Measurements from ENCODE around the gene IL15.
"Not testable (repeated sequence)": the region's sequence is repeated elsewhere in the genome, so short reads cannot be mapped to it uniquely, and the experiment has no call there.

The IL15 gene

DNA sequence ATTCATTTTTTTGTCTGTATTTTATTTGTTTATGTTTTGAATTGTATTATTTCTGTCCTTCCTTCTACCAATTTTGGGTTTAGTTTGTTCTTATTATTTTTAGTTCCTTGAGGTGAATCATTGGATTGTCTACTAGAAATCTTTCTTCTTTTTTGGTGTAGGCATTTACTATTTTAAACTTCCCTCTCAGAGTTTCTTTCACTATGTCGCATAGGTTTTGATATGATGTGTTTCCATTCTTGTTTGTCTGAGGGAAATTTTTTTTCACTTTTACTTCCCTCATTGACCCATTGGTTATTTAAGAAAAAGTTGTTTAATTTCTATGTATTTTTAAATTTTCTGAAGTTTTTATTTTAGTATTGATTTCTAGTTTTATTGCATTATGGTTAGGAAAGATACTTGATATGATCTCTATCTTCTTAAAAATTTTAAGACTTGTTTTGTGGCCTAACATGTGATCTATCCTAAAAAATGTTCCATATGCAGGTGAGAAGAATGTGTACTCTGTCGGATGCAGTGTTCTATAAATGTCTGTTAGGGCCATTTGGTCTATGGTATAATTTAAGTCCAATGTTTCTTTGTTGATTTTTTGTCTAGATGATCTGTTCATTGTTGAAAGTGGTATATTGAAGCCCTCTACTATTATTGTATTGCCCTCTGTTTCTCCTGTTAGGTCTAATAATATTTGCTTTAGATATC, 68.8 kb downstream of the IL15 start:
- no peak for DNase-seq (ENCODE audit: low read depth)

DNA sequence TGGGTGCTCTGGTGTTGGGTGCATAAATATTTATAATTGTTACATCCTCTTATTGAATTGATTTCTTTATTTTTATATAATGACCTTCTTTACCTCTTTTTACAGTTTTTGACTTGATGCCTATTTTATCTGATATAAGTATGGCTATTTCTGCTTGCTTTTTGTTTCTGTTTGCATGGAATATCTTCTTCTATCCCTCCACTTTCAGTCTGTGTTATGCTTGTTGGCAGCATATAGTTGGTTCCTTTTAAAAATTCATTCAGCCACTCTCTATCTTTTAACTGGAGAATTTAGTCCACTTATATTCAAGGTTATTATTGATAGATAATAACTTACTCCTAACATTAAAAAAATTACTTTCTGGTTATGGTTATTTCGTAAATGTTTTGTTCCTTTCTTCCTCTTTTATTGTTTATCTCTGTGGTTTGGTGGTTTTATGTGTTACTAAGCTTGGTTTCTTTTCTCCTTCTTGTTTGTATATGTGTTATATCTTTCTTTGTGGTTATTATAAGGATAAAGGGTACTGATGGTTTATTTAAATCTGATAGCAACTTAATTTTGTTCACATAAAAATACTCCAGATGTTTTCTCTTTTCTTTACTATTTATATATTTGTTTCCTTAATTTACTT, 69.5 kb downstream of the IL15 start:
- DNase-seq (ENCODE audit: low read depth) = no peak

DNA sequence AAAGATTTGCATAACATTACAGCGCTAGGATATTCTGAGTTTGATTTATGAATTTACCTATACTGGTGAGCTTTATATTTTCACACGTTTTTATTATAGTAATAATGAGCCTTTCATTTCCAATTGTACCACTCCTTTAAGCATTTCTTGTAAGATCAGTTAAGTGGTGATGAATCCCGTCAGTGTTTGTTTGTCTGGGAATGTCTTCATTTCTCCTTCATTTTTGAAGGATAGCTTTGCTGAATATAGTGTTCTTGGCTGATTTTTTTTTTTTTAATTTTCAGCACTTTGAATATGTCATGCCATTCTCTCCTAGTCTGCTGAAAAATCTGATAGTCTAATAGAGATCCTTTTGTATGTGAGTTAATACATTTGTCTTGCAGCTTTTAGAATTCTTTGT, 70.1 kb downstream of the IL15 start:
- no peak for DNase-seq (ENCODE audit: low read depth)

DNA sequence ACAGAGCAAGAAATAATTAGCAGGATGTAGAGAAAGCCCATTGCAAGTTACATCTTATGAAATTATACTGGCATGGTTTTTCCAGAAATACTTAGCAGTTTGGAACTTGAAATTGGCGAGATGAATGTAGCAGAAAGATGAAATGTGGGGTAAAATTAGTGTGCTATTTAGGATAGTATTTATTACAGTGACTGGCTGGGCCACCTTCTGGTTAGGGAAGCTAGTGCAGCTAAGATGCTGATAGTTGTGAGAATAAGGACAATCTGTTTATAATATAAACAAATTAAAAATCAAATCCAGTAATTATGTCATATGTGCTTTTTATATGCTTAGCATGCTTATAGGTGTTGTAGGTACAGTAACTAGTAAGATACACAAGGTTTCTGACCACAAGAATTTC, 74.8 kb downstream of the IL15 start:
- DNase-seq (ENCODE audit: low read depth) = no peak

DNA sequence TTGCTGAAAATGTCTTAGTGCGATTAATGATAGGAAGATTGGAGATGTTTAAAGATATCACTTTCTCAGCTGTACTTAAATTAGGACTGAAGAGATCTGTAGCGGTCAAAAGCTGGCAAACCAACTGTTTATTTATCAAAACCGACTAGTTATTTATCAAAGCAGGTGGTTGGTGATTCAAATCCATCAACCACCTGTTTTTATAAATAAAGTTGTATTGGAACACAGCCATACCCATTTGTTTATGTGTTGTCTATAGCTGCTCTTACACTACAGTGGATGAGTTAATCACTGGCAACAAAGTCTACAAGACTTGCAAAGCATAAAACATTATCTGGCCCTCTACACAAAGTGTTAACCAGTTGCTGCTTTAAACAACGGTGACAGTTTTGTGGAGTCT, 76.8 kb downstream of the IL15 start:
- no peak for DNase-seq (ENCODE audit: low read depth)

GRCh38 chr4:141713771-141714445, 77.5 kb downstream of the IL15 start:
- DNase-seq (ENCODE audit: low read depth) = no peak

DNA sequence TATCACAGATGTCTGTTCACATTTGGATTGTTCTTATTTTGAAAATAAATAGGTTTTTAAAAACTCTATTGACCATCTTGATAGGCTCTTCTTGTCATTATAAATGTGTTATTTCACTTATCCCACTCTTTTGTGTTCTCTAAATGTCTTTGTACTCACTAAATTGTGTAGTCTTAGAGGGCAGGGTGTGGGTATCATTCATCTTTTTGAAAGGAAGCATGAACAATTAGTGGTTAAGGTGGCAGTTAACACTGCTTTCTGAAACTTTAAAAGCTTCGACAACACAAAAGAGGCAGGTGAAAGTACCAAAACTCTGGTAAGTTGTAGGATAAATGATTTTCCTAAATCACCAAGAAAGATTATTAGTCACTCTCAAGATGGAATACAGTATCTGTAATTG, 83.2 kb downstream of the IL15 start:
- no peak for DNase-seq (ENCODE audit: low read depth)

DNA sequence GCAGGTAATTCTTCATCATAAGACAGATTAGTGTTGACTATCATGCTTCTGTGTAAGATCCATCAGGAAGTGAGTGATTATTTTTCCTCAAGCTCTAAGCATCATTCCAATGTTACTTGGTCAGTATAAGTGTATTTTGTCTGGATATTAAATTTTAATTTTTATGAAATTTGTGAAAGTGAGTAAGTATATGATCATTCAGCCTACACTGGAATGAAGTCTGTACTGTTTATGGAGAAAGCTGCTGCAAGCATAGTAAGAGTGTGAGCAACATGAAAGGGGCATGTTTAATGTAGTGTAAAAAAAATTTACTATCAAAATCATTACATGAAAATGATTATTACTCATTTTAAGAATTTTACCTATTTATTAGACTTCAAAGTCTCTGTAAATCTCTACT, 84.8 kb downstream of the IL15 start:
- no peak for DNase-seq (ENCODE audit: low read depth)

DNA sequence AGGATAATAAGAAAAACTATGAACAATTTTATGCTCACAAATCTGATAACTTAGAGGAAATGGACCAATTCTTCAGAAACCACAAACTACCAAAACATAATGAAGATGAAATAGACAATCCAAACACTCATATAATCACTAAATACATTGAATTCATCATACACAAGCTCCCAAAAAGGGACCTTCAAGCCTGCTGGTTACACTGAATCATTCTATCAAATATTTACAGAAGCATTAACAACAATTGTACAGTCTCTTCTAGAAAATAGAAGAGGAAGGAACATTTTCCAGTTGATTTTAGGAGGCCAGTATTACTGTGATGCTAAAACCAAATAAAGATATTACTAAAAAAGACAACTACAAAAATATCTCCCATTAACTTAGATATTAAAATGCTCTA, 88.3 kb downstream of the IL15 start:
- DNase-seq (ENCODE audit: low read depth) = no peak

- no peak for DNase-seq (ENCODE audit: low read depth)
Observed at GRCh38 chr4:141727420-141727819, 91.0 kb downstream of the IL15 start.

- no peak for DNase-seq (ENCODE audit: low read depth)
Observed at GRCh38 chr4:141730805-141731204, 94.4 kb downstream of the IL15 start.

DNA sequence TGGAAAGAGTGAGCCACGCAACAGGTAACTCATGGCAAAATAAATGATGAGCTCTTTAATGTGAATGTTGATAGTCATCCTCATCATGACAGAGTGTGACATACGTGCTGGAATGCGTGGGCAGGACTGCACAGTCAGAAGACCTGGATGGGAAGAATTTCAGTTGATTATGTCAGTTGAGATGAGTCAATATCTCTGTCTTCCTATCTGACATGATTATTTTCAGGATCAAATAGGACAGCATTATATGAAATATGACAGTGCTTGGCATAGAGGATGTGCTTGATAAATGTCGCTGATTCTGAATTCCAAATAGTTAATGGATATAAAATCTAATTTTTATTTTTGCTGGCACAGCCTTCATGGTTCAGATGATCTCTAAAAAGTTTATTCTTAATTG, 95.1 kb downstream of the IL15 start:
- no peak for DNase-seq (ENCODE audit: low read depth)

GRCh38 chr4:141739636-141740035, 103.3 kb downstream of the IL15 start:
- no peak for DNase-seq (ENCODE audit: low read depth)

- no peak for DNase-seq (ENCODE audit: low read depth)
Observed at GRCh38 chr4:141746026-141746425, 109.6 kb downstream of the IL15 start.

- DNase-seq (ENCODE audit: low read depth) = not testable (repeated sequence)
Observed at GRCh38 chr4:141751806-141752205, 115.4 kb downstream of the IL15 start.

- DNase-seq (ENCODE audit: low read depth) = no peak
Observed at GRCh38 chr4:141757287-141757686, 120.9 kb downstream of the IL15 start.

DNA sequence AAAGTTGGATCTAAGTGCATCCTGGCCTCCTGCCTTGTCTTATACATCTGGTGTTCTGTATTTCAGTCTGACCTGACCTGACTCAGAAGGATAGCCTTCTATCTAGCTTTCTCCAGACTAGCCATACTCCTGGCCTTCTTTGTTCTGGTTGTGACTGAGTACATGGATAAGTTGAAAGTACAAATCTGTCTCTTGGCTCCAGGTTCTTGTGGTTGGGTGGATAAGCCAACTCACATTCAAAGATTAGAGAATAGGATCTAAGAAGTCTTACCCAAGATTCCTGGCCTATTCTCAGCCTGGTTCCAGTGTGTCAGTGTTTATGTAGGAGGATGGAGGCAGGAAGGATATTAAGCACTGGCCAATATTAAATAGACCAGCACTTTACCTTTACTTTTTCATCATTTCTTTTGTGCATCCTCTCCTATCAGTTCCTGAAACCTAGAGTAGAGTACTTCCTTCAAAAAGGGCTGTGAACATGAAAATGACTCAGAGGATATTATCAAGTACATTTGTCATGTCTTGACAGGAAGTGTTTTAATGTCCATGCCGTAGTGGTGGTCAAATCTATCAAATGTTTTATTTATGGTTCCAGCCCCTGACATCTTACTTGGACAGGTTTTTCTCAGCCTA, 123.5 kb downstream of the IL15 start:
- DNase-seq (ENCODE audit: low read depth) = no peak

DNA sequence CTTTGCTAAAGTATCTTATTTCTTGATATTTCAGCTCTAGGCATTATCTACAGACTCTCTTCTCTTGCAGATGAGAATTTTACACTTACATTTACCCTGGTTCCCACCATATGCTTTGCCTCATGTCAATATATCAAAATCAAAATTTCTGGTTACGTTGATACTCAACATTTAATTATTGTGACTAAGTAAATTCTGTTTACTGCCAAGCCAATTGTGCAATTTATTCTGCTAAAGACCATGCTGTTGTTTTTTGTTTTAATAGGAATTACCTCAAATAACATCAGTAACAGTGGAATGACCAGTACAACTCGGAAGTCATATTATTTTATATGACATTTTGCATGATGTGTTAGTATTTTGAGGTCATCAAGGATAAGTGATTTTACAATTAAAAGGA, 125.5 kb downstream of the IL15 start:
- no peak for DNase-seq (ENCODE audit: low read depth)

DNA sequence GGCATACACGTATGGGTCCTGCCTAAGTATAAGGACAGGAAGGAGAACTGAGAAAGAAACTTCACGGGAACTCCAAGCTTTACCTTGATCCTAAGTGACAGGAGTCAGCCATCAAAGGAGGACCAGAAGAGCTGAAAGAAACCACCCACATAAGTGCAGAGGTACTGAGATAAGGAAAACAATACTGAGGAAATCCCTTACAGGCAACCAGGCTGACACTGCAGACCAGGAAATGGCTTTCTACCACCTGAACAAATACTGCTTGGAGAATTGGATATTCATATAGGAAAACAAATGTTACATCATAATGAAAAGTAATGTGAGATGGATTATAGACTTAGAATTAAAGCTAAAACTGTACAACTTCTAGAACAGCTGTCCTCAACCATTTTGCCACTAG, 127.0 kb downstream of the IL15 start:
- DNase-seq (ENCODE audit: low read depth) = no peak

GRCh38 chr4:141768954-141769353, 132.6 kb downstream of the IL15 start:
- DNase-seq (ENCODE audit: low read depth) = no peak

- DNase-seq (ENCODE audit: low read depth) = no peak
Observed at GRCh38 chr4:141771889-141772830, 135.8 kb downstream of the IL15 start.

DNA sequence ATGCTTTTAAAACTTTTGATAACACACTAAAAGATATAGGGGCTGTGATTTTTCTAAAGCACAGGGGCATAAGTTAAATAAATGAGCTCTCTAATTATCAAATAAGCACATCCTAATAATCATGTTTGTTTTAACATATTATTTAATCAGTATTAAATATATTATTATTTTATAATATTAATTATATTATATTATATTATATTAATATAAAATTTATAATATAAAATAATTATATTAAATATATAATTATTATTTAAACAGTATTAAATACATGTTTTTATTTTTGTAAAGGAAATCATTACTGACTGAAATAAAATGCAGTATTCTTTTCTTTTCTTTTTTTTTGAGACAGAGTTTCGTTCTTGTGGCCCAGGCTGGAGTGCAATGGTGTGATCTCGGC, 136.5 kb downstream of the IL15 start:
- no peak for DNase-seq (ENCODE audit: low read depth)
